GM12878 (cell line): Measurements from ENCODE around the gene BLOC1S3. TPM values are rescaled to one million over a fixed set of nuclear protein-coding genes. Genes with fewer than 3 reads are reported as not detected.
A peak's percentile ranks its signal among the peaks of the same experiment; 100 is the strongest.

Source experiments
- ATAC-seq: fragments of 200-7000 bp; cut with Tn5 transposase; 3 replicates; pipeline ENCODE4 v1.9.1; 2020; ENCODE audit warnings: mild to moderate bottlenecking, moderate library complexity
- BruUV-seq: library from RNA; stranded (reverse); fragments of 400-500 nt; replicated peaks from 2 replicates; lab custom pipeline; 2021; lab: Mats Ljungman, UMichigan
- CTCF ChIA-PET: fragments of 300-600 bp; sonication (Branson Sonifier 250); formaldehyde crosslinking; extraction: SDS; loops from one replicate; lab custom pipeline; 2021; ENCODE audit warnings: inconsistent platforms; lab: Yijun Ruan, JAX
- POLR2A ChIA-PET: fragments of 350-600 bp; formaldehyde crosslinking; extraction: SDS; loops from one replicate; lab custom pipeline; 2021; ENCODE audit warnings: inconsistent platforms; lab: Charles Lee
- RAD21 ChIA-PET: fragments of 300-600 bp; sonication (Branson Sonifier 250); formaldehyde crosslinking; loops from one replicate; lab custom pipeline; 2023; ENCODE audit warnings: antibody characterized with exemption; ENCODE audit not compliant: unreplicated experiment; lab: Charles Lee
- SMC1A ChIA-PET: fragments of 300-600 bp; sonication (Branson Sonifier 250); formaldehyde crosslinking; loops from one replicate; lab custom pipeline; 2023; ENCODE audit not compliant: unreplicated experiment, uncharacterized antibody; lab: Charles Lee
- DNase-seq: peaks from one replicate; pipeline ENCODE4 v3.0.0-alpha.2; 2011; ENCODE audit warnings: low read depth, low spot score
- FAIRE-seq: peaks from 3 replicates; lab custom pipeline; 2011; peaks lifted over from hg19 to GRCh38; lab: Jason Lieb, UNC
- H2AFZ ChIP-seq: 2 replicates; pipeline ENCODE4 v1.6.0; 2011; ENCODE audit warnings: low read depth, low read length, control low read depth; ENCODE audit not compliant: control insufficient read depth
- H3K27ac ChIP-seq: 2 replicates; pipeline ENCODE4 v1.5.1; 2011; ENCODE audit warnings: control low read depth; ENCODE audit not compliant: control insufficient read depth, insufficient read depth
- H3K27me3 ChIP-seq, 2 experiments: replicated peaks in 1 of 2; 2 replicates each; pipeline versions ENCODE4 v1.6.0 to v1.6.1; 2011; ENCODE audit warnings: low read length in 1 of 2; ENCODE audit not compliant: control insufficient read depth in 2 of 2, insufficient read depth in 2 of 2
- H3K36me3 ChIP-seq, 2 experiments: 2 replicates each; pipeline ENCODE4 v1.5.1; 2011; ENCODE audit warnings: low read length in 1 of 2; ENCODE audit not compliant: control insufficient read depth in 2 of 2, insufficient read depth in 2 of 2
- H3K4me1 ChIP-seq: 2 replicates; pipeline ENCODE4 v1.6.1; 2011; ENCODE audit warnings: mild to moderate bottlenecking, low read length, moderate library complexity, mixed read lengths; ENCODE audit not compliant: control insufficient read depth, insufficient read depth
- H3K4me2 ChIP-seq: 2 replicates; pipeline ENCODE4 v1.6.0; 2011; ENCODE audit warnings: control low read depth; ENCODE audit not compliant: control insufficient read depth, insufficient read depth
- H3K4me3 ChIP-seq: fragments of 200-600 bp; sonication (generic); 2 replicates; pipeline ENCODE4 v1.5.1; 2016
- H3K79me2 ChIP-seq: 2 replicates; pipeline ENCODE4 v1.6.0; 2011; ENCODE audit warnings: low read length; ENCODE audit not compliant: control insufficient read depth, insufficient read depth
- H3K9ac ChIP-seq: 2 replicates; pipeline ENCODE4 v1.8.0; 2011; ENCODE audit warnings: low read length, control low read depth, mixed read lengths; ENCODE audit not compliant: control insufficient read depth, insufficient read depth
- H3K9me3 ChIP-seq: replicated peaks from 3 replicates; pipeline ENCODE4 v1.5.1; 2011; ENCODE audit warnings: mild to moderate bottlenecking, low read length; ENCODE audit not compliant: control insufficient read depth, insufficient read depth
- H4K20me1 ChIP-seq: 2 replicates; pipeline ENCODE4 v1.6.0; 2011; ENCODE audit not compliant: control insufficient read depth, insufficient read depth
- BCL11A ChIP-seq: IDR thresholded peaks from 2 replicates; pipeline ENCODE4 v1.6.1; 2011; ENCODE audit warnings: low read depth, low read length
- CHD2 ChIP-seq: IDR thresholded peaks from 2 replicates; pipeline ENCODE4 v1.6.1; 2011; ENCODE audit warnings: low read depth, low read length, improper control_type of control experiment, borderline replicate concordance
- IKZF1 ChIP-seq: fragments of 450-650 bp; conservative IDR thresholded peaks from 2 replicates; pipeline ENCODE4 v1.6.1; 2017; ENCODE audit warnings: antibody characterized with exemption, mild to moderate bottlenecking
- MXI1 ChIP-seq: fragments of 150-350 bp; IDR thresholded peaks from 2 replicates; pipeline ENCODE4 v1.6.1; 2011; ENCODE audit warnings: low read depth, mild to moderate bottlenecking, inconsistent platforms, low read length, improper control_type of control experiment
- NR2C1 ChIP-seq: fragments of 450-650 bp; IDR thresholded peaks from 2 replicates; pipeline ENCODE4 v1.6.1; 2017; ENCODE audit warnings: antibody characterized with exemption, mild to moderate bottlenecking, moderate library complexity
- NRF1 ChIP-seq: conservative IDR thresholded peaks from 2 replicates; pipeline ENCODE4 v1.6.1; 2011; ENCODE audit warnings: mild to moderate bottlenecking, low read depth, low read length, improper control_type of control experiment
- POU2F2 ChIP-seq: IDR thresholded peaks from 3 replicates; pipeline ENCODE4 v1.6.1; 2011; ENCODE audit warnings: low read depth, mild to moderate bottlenecking, low read length, borderline replicate concordance
- RUNX3 ChIP-seq: IDR thresholded peaks from 2 replicates; pipeline ENCODE4 v1.6.1; 2012; ENCODE audit warnings: low read length, inconsistent platforms
- SMC3 ChIP-seq: IDR thresholded peaks from 2 replicates; pipeline ENCODE4 v1.6.1; 2011; ENCODE audit warnings: low read length, improper control_type of control experiment, borderline replicate concordance
- TCF7 ChIP-seq: IDR thresholded peaks from 2 replicates; pipeline ENCODE4 v1.6.1; 2014; ENCODE audit warnings: antibody characterized with exemption, borderline replicate concordance
- WRNIP1 ChIP-seq: IDR thresholded peaks from 2 replicates; pipeline ENCODE4 v1.6.1; 2011; ENCODE audit warnings: low read depth, low read length, improper control_type of control experiment, borderline replicate concordance
- ZNF384 ChIP-seq: IDR thresholded peaks from 2 replicates; pipeline ENCODE4 v1.6.1; 2012; ENCODE audit warnings: low read depth, mild to moderate bottlenecking, low read length, improper control_type of control experiment, borderline replicate concordance
- WGBS: methylation state at CpG from one replicate; pipeline ENCODE4 v1.1.6; 2016; ENCODE audit warnings: low lambda C conversion rate; ENCODE audit not compliant: insufficient replicate concordance, insufficient coverage; ENCODE audit errors: missing lambda C conversion rate; 5-methylcytosine and 5-hydroxymethylcytosine counted together
- in situ Hi-C: fragments of 300-500 bp; cut with MboI; formaldehyde crosslinking; loops from 9 replicates; pipeline ENCODE4 v1.14.3; 2018; ENCODE audit warnings: mixed read lengths
- intact Hi-C: fragments of 100-400 bp; cut with micrococcal nuclease; formaldehyde crosslinking; loops from one replicate; pipeline ENCODE4 v1.14.2; 2022; ENCODE audit not compliant: unreplicated experiment
- polyA plus RNA-seq, 11 experiments: library from polyadenylated mRNA; depleted of rRNA in 4 of 11; unstranded in 6 of 11; stranded (reverse) in 5 of 11; fragments of >200 nt; fragmentation: Nextera tagmentation in 4 of 11; fragmentation: Illumina TruSeq in 1 of 11; extraction: Ambion mirVana in 4 of 11; extraction: Trizol in 1 of 11; gene quantifications; 1 replicate in 1 of 11; 2 replicates in 10 of 11; pipeline versions ENCODE4 v1.2.1 to v1.2.3, GENCODE V29; 2011 to 2016; ENCODE audit warnings: inconsistent platforms in 2 of 11, missing spikeins in 2 of 11, low read depth in 1 of 11
- total RNA-seq, 4 experiments: library from RNA; depleted of rRNA in 3 of 4; stranded (reverse); fragments of >200 nt in 3 of 4; fragmentation: Illumina TruSeq in 1 of 4; extraction: Trizol in 1 of 4; gene quantifications; 2 replicates each; pipeline versions ENCODE4 v1.2.1 to v1.2.3, GENCODE V29; 2013 to 2021
- TF ChIP-seq, protein P1 (sequence below): fragments of 450-650 bp; IDR thresholded peaks from 2 replicates; pipeline ENCODE4 v1.6.1; 2017; ENCODE audit warnings: antibody characterized with exemption, mild to moderate bottlenecking, moderate library complexity

The BLOC1S3 gene
- total and polyA plus RNA-seq, 10 of the 15 experiments (the other 5 are each of a cell fraction or from before 2014, with no cell fraction given): 3.6 to 18.3 (median 10.4) TPM

DNA sequence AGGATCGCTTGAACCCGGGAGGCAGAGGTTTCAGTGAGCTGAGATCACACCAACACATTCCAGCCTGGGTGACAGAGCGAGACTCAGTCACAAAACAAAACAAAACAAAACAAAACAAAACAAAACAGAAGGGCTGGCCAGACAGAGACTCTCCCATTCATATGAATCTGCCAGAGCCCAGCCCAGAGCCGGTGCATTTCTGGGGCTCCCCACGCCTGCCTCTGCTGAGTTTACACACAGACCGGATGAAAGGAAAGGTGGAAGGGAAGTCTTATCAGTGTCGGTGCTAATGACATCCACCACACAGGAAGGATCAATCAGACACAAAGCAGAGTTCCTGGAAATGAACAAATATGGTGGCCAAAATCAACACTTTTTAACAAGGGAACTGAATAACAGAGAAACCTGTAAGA, 7.4 kb upstream of the BLOC1S3 start:
- peak; percentile 36; the same call in 1 of the 3 replicates for ATAC-seq
- 39% methylated on average over 7 of the region's 7 CpGs for WGBS
- intact Hi-C loops (no loop called here), in situ Hi-C loops (no loop called here)
- peak overlapping the region; percentile 30; the same call in 1 of the 2 replicates for H3K4me2 ChIP-seq
- no peaks in the 10 kb centered on the region; the same call in 1 of the 2 replicates for H3K79me2 ChIP-seq
- H3K4me3 ChIP-seq: no peak overlapping the region
- H3K27ac ChIP-seq: no peak overlapping the region
- FAIRE-seq: no peak
- ChIA-PET RAD21 (interaction anchor here (1.8 kb wide), 1 partner anchor 34 kb away, joined by 6 read pairs; no protein-coding TSS in a partner anchor), CTCF (interaction anchor here (1.2 kb wide), 1 partner anchor 16 kb away, joined by 3 read pairs; no protein-coding TSS in a partner anchor), POLR2A (interaction anchor here (0.5 kb wide), 1 partner anchor 23 kb away, joined by 3 read pairs; no protein-coding TSS in a partner anchor), SMC1A (no interaction called here)
- TF ChIP-seq ZNF384 (no peak), MXI1 (no peak), WRNIP1 (no peak), NRF1 (no peak), POU2F2 (no peak)
- no peak overlapping the region for H2AFZ ChIP-seq
- no peaks in the 10 kb centered on the region for H3K27me3 ChIP-seq
- H3K9ac ChIP-seq: no peak overlapping the region
- DNase-seq: no peak
- peaks cover 13% of the 10 kb centered on the region for H3K4me1 ChIP-seq
- no peaks in the 10 kb centered on the region for H3K36me3 ChIP-seq
- H4K20me1 ChIP-seq: no peaks in the 10 kb centered on the region
- no peaks in the 10 kb centered on the region for H3K9me3 ChIP-seq
- no TSS peak for BruUV-seq

DNA sequence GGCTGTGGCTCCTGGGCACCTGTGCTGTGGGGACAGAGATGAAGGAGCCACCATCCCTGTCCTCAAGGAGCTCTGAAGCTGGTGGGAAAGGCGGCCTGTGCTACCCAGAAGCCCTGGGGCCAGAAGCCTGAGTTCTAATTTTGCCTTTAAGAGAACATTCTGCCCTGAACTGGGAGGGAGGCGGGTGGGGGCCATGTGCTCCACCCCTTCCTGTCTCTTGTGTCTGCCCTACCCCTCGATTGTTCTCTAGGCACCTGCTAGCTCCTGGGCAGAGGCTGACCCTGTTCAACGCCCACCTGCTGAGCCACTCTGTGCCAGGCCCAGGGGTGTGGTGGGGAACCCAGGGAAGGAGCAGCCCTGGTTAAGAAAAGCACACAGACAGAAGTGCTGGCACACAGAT, 6.4 kb upstream of the BLOC1S3 start:
- ATAC-seq: peak; percentile 52
- no peaks in the 10 kb centered on the region for H4K20me1 ChIP-seq
- ChIA-PET SMC1A (no interaction called here), POLR2A (interaction anchor here (0.6 kb wide), 1 partner anchor 45 kb away, joined by 3 read pairs; no protein-coding TSS in a partner anchor), CTCF (interaction anchor here (1.2 kb wide), 1 partner anchor 15 kb away, joined by 3 read pairs; no protein-coding TSS in a partner anchor), RAD21 (no interaction called here)
- WGBS: 23% methylated on average over 4 of the region's 4 CpGs
- in situ Hi-C loops (no loop called here), intact Hi-C loops (no loop called here)
- peak overlapping the region; percentile 38; the same call in 1 of the 2 replicates for H3K4me2 ChIP-seq
- H3K79me2 ChIP-seq: peaks cover 4% of the 10 kb centered on the region
- peaks cover 15% of the 10 kb centered on the region for H3K4me1 ChIP-seq
- no peaks in the 10 kb centered on the region for H3K36me3 ChIP-seq
- H2AFZ ChIP-seq: no peak overlapping the region
- BruUV-seq: no TSS peak
- H3K27ac ChIP-seq: no peak overlapping the region
- no peaks in the 10 kb centered on the region for H3K27me3 ChIP-seq
- no peak for FAIRE-seq
- no peak overlapping the region for H3K9ac ChIP-seq
- no peak for DNase-seq
- H3K4me3 ChIP-seq: no peak overlapping the region
- no peaks in the 10 kb centered on the region for H3K9me3 ChIP-seq
- TF ChIP-seq BCL11A: no peak
- TF ChIP-seq CHD2: no peak
- TF ChIP-seq TCF7: no peak
- TF ChIP-seq SMC3: no peak
- no peak for TF ChIP-seq RUNX3
- TF ChIP-seq, protein P1, sequence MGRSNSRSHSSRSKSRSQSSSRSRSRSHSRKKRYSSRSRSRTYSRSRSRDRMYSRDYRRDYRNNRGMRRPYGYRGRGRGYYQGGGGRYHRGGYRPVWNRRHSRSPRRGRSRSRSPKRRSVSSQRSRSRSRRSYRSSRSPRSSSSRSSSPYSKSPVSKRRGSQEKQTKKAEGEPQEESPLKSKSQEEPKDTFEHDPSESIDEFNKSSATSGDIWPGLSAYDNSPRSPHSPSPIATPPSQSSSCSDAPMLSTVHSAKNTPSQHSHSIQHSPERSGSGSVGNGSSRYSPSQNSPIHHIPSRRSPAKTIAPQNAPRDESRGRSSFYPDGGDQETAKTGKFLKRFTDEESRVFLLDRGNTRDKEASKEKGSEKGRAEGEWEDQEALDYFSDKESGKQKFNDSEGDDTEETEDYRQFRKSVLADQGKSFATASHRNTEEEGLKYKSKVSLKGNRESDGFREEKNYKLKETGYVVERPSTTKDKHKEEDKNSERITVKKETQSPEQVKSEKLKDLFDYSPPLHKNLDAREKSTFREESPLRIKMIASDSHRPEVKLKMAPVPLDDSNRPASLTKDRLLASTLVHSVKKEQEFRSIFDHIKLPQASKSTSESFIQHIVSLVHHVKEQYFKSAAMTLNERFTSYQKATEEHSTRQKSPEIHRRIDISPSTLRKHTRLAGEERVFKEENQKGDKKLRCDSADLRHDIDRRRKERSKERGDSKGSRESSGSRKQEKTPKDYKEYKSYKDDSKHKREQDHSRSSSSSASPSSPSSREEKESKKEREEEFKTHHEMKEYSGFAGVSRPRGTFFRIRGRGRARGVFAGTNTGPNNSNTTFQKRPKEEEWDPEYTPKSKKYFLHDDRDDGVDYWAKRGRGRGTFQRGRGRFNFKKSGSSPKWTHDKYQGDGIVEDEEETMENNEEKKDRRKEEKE: no peak
- TF ChIP-seq IKZF1: no peak
- TF ChIP-seq POU2F2: no peak
- TF ChIP-seq NR2C1: no peak
